Measurements from ENCODE around the gene PHAF1.

Gene PHAF1

DNA sequence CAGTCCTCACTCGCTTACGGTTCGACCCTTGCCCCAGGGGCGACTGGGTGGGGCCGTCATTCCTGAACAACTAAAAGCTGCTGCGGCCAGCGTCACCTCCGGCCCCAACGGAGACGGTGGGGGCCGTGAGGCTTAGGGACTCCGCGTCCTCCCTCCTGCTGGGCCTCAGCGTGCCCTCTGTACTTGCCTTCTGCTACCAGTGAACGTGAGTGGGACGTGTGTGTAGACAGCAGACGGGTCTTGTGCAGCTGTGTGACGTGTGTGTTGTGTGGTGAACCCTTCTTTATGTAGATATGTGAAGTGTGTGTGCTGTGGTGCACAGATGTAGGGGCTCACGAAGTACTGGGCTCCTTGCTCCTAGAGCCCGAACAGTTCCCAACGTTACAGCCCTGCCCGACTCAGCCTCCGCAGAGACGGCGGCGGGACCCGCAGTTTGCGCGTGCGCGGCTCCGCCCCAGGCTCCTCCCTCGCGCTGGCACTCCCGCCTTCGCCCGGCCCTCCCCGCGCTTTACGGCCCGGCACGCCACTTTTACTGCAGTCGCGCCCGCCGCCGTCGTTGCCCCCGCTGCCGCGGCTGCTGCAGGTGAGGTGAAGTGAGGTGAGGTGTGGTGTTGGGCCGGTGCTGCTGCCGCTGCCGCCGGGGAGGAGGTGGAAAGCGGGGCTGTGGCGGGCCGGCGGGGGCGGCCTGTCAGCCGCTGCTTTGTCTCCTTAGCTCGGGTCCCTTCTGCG is at the start of gene PHAF1:
TSS of gene PHAF1 (plus strand) at position 535 of the 729 bp plus-strand sequence. CDS start 235 bp downstream, outside the sequence.
- DNase-seq: peak; percentile 96

DNA sequence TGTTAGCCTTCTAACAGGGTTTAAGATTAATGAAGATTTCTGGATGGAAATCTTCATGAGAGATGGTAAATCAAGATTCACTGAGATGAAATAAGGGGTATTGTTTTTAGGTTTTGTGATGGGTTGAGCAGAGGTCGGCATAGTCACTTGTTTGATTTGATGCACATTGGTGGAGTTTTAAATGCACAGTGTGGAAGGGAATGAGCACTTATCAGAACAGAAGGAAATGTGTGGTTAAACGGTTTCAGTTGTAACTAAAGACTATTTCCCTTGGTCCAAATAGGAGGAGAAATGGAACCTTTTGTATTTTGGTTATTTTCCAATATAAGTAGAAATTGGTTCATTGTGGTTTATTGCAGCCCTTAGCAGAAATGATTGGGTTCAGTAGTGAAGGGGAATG is 46.7 kb upstream of the PHAF1 start:
- no peak for DNase-seq

DNA sequence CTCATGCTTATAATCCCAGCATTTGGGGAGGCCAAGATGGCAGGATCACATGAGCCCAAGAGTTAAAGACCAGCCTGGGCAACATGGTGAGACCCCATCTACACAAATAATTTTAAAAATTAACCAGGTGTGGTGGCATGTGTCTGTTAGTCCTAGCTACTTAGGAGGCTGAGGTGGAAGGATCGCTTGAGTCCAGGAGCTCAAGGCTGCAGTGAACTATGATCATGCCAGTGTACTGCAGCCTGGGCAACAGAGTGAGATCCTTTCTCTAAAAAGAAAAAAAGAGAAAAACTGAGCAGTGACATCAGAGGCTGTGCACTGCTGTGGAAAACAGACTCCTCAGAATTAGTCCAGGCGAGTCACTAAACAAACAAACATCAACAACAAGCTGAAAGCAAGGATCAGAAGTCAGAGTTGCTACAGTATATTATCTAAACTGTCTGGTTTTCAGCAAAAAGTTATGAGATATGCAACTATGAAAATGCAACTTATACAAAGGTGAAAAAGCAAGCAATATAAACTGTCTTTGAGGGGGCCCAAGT is 41.5 kb upstream of the PHAF1 start:
- DNase-seq: no peak

DNA sequence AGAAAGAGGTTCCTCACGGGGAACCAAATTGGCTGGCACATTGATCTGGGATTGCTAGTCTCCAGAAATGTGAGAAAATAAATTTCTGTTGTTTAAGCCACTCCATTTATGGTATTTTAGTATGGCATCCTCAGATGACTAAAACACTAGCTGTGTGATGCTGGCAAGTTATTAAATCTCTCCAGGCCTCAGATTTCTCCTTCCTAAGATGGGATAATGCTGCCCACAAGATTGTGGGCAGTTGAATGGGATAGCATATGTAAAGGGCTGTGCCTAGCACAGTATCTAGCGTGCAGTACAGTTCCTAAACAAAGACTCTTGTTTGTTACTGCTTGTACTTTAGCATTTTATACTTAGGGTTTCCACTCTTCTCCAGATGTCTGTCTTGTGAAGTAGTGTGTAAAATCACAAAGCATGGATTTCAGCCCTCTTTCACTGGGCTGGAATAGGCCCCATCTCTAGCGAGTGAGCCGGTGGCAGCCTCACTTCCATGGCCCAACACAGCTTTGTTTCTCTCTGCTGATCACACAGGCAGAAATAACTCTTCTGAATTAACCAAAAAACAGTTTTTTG is 38.2 kb upstream of the PHAF1 start:
- no peak for DNase-seq

DNA sequence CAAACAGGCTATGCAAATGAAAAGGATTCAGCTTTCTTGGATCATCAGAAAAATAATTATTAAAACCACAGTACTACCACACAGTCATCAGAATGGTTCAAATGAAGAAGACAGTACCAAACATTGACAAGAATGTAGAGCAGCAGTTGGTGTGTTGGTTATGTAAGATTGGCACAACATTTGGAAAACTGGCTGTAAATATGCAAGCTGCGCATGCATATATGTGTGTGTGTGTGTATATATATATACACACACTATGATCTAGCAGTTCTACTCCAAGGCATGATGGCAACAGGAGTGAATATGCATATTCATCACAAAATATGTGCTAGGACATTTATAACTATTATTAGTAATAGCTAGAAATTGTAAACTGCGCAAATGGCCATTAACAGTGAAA is 34.4 kb upstream of the PHAF1 start:
- no peak for DNase-seq

DNA sequence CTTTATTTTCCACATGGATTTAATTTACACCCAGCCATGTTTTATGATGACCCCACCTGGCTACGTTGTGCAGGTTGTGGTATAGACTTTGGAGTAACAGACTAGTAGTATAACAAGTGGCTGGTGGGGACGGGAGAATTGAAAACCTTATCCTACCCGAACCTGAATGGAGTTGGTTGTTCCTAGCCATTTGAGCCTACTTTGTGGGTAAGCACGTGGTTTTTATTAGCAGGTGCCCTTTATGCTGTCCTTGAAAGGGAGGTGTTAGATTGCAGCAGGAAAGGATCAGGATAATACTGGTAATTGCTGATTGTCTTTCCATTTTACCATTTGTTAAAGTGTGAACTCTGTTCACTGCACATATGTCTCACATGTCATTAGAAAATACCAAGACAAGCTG is 31.9 kb upstream of the PHAF1 start:
- no peak for DNase-seq

DNA sequence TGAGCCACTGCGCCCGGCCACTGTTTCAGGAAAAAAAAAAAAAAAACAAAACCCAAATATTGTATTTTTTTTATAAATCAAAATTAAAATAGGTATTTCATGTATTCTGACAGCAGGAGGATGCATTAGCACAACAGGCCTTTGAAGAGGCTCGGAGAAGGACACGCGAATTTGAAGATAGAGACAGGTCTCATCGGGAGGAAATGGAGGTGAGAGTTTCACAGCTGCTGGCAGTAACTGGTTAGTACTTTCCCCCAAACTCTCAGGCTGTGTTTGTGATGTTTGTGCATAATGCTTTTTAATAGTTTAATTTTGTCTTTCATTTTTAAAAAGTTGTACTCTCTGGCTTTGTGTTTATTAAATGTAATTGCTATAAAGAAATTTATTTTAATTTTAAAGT is 27.6 kb upstream of the PHAF1 start:
- peak; percentile 6 for DNase-seq

DNA sequence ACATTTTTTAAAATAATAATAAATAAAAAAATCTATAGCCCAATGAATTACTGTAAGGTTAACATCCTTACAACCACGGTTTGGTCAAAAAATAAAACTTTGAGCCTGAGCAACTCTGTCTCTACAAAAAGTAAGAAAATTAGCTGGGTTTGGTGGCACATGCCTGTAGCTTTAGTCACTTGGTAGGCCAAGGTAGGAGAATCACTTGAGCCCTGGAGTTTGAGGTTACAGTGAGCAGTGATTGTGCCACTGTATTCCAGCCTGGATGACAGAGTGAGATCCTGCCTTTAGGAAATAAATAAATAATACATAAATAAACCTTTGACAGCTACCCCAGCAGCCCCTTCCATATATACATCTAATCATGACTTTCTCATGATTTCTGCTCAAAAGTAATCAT is 26.9 kb upstream of the PHAF1 start:
- no peak for DNase-seq

DNA sequence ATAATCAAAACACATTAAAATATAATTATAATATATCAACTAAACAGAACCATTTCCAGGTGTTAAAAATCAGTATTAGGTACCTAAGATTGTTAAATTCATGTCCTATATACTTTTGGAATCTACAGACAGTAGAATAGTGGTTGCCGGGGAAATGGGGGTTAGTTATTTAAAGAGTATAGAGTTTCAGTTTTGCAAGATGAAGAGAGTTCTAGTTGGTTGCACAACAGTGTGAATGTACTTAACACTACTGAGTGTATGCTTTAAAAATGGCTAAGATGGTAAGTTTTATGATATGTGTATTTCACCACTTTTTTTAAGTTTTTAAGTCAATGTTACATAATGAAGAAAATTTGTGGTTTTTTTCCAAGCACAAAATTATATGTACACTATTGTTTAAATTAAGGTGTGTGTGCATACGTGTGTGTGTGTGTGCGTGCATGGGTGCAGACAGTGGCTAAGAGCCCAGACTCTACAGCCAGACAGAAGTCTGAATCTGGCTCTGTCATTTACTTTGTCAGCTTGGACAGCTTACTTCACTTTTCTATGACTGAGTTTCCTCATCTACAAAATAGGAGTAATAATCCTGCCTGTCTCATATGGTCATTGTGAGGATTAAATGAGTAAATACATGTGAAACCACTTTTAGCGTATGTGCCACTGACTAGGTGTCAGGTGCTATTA is 25.3 kb upstream of the PHAF1 start:
- no peak for DNase-seq

DNA sequence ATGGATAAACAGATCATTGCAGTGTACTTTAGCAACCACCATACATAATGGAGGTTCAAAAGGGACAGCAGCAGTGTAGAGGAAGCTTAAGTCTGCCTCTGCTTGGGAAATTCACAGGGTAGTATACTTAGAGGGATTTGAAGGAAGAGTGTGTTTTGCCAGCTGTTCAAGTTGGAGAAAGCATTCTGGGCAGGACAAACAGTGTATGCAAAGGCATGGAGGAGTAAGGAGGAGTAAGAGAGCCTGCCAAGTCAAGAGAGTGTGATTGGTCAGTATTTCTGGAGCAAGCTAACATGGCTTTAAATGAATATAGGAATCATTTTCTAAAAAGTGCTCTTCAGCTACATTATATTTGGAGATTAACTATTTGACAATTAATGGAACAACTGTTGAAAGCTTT is 22.9 kb upstream of the PHAF1 start:
- no peak for DNase-seq

DNA sequence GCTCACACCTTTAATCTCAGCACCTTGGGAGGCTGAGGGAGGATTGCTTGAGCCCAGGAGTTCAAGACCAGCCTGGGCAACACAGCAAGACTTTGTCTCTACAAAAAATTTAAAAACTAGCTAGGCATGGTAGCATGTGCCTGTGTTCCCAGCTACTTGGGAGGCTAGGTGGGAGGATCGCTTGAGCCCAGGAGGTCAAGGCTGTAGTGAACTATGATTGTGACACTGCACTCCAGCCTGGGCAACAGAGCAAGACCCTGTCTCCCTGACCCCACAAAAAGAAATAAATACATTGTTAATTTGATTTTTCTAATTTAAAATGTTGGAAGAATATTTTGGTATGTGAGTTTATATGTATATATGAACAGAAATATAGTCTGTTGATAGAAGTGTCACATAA is 22.4 kb upstream of the PHAF1 start:
- no peak for DNase-seq

DNA sequence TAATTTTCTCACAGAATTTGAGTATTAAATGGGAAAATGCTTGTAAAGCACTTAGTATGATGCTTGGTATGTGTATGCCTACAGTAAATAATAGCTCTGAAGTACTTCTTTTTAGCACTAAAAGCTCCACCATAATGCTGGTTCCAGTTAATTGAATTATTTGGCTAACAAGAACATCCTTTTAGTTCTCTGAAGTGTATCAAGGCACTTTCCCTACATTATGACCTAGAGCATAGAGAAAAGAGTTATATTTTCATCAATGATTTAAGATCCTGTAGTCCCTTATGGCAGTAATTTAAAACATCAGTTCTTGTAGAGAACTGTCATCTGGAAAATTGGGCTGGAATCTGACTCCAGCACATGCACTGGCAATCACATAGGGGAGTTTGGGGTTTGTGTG is 21.9 kb upstream of the PHAF1 start:
- DNase-seq: no peak

DNA sequence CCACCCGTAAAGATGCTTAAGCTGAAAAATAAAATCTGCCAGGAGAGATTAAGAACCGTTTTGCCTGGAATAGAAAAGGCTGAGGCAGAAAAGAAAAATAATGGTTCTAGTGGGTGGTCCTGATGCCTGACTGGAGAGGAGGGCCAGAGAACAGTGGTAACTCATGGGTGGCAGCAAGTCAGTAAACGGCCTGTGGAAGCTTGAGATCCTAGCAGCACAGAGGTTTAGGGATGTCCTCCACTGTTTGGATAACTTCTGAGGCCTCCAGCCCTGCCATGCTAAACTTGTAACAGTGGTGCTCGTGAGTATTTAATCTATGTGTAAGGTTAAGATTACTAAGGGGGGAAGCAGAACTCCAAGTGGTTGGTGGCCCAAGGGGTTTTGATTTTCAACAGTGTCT is 21.2 kb upstream of the PHAF1 start:
- no peak for DNase-seq

DNA sequence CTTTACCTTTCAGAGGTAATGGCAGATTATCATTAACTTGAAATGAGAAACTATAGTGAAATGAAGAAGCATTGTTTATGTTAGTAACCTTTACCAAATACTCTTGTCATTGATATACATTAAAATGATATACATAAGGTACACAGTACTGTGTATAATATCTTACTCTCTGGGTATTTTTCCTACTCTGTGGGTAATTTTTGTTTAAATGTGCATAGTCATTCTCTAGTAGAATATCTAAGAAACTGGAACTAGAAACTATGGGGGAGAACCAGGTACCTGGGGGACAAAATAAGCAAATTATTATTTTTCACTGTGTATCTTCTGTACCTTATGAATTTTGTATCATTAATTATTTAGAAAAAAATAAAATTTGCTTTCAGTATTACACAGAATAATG is 20.6 kb upstream of the PHAF1 start:
- no peak for DNase-seq

DNA sequence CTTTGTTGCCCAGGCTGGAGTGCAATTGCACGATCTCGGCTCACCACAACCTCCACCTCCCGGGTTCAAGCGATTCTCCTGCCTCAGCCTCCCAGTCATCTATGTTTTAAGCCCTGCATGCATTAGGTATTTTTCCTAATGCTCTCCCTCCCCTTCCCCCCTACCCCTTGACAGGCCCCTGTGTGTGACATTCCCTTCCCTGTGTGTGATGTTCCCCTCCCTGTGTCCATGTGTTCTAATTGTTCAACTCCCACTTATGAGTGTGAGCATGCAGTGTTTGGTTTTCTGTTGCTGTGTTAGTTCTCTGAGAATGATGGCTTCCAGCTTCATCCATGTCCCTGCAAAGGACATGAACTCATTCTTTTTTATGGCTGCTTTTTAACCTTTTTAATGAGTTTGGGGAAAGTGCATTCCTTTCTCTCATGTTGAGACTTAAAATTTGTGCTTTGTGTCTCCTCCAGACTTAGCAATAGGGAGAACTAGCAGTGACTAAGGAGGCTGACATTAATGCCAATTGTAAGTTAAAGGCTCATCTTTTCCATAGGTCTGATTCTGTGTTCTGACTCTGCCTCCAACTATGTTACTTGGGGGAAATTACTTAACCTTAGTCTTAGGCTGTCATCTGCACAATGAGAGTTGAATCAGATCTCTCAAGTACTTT is 17.7 kb upstream of the PHAF1 start:
- no peak for DNase-seq

DNA sequence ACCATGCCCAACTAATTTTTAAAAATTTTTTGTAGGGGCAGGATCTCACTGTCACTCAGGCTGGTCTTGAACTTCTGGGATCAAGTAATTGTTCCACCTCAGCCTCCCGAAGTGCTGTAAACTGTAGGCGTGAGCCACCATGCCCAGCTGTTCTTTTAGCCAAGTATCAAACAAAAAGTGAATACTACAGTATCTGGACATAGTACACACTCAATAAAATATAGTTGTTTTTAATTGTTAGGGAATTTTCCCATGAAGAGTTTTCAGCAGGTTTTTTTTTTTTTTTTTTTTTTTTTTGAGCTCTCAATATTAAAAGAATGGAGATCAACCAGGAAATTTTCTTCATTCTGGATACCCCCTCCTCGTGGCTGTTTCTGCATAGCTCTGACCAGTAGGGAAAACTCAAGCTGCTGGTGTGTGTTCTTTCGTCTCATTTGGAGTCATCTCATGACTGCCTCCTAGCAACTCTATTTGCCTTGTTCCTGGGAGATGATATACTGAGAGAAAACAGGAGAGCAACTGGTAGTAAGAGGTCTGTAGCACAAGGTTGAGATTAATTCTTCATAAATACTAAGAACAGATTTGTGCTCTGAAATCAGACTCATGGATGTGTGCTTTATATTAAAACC is 16.5 kb upstream of the PHAF1 start:
- DNase-seq: no peak

DNA sequence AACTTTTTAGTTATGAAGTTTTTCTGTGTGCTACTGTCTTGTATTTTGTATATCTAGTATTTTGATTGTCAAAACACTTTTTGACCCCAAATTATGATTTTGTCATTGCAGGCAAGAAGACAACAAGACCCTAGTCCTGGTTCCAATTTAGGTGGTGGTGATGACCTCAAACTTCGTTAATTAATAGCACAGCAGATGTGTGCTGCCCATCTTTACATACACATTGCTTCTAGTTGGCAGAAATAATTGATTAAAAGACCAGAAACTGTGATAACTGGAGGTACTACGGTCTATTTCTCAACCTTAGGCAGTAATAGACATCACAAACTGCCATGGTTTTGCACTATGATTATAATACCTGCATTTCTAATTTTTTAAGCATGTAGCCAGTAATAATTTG is 11.1 kb upstream of the PHAF1 start:
- no peak for DNase-seq

DNA sequence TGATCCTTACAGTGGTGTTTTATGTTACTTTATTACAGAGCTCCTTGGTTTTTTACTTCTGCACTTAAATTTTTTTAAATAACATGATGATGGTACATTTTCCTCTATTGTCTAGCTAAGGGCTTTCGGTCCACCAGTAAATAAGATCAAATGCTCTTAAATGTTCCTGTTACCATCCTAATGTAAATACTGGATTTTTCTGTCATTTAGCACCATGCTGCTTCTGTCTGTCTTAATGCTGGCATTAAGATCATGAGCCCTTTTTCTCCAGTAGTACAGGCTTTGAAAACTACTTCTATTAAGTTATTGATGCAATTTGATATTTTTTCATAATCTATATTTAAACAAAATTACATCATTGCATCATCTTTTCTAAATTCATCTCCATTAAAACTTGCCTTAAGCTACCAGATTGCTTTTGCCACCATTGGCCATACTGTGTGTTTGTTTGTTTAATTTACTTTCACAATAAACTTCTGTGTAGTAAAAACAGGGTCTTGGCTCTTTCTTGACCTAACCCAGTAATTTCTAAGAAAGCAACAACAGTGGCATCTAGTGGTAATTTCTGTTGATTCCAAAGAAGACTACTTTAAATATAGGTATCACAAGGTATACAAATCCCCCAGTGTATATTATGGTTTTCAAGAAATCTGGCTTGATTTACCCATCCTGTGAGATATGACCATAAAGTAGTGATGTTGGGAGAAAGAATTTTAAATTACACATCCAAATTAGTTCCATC is 9.0 kb upstream of the PHAF1 start:
- DNase-seq: peak; percentile 60

DNA sequence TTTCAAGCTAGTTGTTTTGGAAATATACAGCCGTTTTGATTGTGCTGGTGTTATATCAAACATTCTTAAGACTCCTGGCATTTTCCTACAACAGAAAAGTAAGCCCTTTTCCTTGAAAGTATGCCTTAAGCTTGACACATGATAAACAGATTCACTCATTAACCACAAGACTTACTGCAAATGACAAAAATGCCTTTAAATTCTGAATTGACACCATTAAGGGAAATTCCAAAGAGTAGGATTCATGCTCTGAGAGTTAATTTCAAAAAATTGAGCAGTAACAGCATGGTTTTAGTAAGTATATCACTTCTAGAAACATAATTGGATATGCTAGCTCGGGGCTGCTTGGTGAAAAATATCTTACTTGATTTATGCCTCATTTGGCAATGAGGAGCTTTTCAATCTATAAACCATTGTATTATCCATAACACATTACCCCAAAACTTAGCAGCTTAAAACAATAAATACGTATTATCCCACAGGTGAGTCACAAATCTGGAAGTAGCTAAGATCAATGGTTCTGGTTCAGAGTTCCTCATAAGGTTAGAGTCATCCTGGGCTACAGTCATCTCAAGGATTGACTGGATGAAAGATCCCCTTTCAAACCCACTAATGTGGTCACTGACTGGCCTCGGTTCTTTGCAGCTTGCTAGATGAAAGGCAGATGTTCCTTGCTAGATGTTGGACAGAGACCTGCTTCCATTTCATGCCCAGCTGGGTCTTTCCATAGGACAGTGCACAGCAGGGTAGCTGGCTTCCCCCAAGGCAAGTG is 8.2 kb upstream of the PHAF1 start:
- DNase-seq: no peak

DNA sequence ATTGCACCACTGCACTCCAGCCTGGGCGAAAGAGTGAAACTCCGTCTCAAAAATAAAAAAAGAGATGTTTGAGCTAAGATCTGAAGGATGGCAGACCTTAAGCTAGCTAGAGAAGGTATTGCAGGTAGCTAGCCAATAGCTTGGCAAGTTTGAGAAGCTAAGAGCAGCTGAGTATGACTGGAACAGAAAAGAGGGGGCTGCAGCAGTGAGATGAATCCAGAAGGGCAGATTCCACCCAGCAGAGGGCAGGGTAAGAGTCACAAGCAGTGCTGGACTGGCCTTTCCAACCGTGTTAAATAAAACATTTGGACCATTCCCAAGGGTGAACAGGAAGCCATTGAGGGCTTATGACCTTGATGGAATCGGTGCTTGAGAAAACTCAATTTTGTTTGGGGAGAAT is 5.7 kb upstream of the PHAF1 start:
- DNase-seq: no peak

DNA sequence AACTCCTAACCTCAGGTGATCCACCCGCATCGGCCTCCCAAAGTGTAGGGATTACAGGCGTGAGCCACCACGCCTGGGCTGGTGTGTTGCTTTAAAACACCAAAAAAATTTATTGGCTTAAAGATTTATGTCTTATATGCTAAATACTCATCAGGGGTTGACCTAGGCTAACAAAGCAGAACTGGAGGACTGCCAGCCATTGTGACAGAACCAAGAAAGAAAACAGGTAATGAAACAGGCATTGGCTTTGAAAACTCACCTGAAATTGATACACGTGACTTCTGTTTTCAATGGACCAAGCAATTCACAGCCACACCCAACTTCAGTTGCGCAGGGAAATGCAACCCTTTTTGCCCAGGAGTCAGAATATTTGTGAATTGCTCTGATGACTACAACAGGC is 4.9 kb upstream of the PHAF1 start:
- no peak for DNase-seq

DNA sequence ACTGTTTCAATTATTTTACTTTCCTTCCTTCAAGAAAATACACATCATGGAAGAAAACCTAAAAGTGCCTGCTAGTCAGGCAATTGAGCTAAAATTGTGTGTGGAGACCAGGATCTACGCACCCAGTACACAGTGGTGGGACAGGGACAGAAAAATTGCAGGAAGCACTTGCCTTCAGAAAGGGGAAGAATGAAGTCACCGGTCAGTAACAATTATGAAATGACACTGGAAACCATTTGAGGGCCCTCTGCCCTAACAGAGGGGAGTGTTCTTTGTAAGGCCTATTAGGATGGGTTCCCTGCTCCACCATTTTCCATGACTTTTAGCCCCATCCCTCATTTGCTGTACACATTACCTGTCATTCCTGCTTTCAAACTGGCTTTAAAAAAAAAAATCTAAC is 4.5 kb upstream of the PHAF1 start:
- DNase-seq: no peak

All from CD4-positive, alpha-beta T cell treated with Interleukin-17A for 1 hour (primary cell).